GM18873 (cell line): ENCODE measurements around the gene TRIM41.
"Not testable (repeated sequence)": the region's sequence is repeated elsewhere in the genome, so short reads cannot be mapped to it uniquely, and the experiment has no call there.

Experiments
- ATAC-seq: cut with Tn5 transposase; IDR thresholded peaks from one replicate; pipeline ENCODE4 v1.9.1; 2021; ENCODE audit warnings: mild to moderate bottlenecking, moderate library complexity, moderate number of reproducible peaks; ENCODE audit not compliant: unreplicated experiment, low FRiP score

Gene TRIM41

DNA sequence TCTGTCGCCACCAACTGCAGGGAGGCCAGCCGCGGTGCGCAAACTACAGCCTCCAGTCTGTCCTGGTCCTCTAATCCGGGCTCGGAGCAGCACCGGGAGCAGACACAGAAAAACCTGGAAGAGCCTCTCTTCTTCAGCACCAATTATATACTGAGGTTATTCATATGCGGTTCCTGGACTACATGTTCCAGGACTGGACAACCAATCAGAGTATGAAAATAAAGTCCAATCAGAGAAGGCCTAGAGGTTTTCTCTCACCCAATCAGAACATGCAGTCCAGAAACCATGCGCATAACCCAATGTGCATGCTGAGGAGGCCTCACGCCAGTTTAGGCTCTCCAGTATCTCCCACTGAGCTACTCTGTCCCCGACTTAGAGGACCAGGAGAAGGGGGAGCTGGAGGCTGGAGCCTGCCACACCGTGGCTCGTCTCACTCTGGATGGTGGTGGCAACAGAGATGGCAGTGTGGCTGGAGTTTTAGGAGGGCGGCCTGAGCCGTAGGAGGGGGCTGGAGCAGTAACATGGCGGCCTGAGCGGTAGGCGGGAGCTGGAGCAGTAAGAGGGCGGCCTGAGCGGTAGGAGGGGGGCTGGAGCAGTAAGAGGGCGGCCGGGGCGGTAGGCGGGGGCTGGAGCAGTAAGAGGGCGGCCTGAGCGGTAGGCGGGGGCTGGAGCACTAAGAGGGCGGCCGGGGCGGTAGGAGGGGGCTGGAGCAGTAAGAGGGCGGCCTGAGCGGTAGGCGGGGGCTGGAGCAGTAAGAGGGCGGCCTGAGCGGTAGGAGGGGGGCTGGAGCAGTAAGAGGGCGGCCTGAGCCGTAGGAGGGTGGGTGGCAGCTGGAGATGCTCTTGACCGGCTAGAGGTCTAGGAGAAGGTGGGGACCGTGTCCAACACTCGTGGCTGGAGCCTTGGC lies 58.2 kb downstream of the TRIM41 start:
- no peak for ATAC-seq

DNA sequence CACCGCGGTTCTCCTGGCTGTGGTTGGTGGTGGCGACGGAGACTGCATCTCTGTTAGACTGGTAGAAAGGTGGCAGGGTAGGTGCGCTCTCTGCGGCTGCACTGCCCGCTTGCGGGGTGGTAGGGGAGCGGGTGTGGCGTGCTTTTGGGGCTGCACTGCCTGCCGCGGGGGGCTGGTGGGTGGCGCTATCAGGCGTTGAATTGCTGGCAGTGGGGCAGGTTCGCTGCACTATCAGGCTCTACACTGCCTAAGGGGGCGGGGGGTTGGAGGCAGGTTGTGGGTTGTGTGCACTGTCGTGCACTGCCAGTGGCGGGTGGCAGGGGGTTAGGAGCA lies 58.9 kb downstream of the TRIM41 start:
- ATAC-seq: no peak

DNA sequence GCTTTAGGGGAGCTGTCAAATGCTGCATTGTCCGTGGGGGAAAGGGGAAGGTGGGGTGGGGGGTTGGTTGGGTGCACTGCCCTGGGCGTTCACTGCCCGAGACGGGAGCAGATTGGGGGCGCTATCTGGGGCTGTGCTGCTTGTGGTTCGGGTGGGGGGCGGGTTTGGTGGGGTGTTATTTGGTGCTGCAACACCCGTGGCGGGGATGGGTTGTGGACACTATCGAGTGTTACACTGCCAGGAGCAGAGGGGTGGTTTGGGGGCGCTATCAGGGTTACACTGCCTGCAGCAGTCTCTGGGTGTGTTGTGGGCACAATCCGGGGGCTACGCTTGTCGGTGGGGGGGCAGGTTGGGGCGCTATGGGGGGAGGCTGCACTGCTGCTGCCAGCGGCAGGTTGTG lies 59.3 kb downstream of the TRIM41 start:
- not testable (repeated sequence) for ATAC-seq

DNA sequence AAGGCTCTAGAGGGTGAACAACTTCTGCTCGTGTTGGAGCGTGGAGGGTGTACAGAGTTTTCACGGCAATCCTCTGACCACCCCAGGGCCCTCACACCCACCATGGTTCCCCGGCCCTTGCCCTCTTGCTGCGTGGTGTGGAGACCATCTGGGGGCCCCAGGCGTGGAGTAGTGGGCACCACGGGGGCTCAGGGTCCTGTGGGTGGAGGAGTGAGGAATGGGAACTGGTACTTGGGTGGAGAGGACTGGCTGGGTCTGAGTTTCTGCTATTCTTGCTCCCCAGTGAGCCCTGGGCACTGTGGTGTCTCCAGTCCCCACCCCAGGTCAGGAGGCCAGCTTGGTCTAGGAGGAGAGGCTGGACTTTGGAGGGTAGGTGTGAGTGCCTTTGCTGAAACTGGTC lies 59.8 kb downstream of the TRIM41 start:
- no peak for ATAC-seq

DNA sequence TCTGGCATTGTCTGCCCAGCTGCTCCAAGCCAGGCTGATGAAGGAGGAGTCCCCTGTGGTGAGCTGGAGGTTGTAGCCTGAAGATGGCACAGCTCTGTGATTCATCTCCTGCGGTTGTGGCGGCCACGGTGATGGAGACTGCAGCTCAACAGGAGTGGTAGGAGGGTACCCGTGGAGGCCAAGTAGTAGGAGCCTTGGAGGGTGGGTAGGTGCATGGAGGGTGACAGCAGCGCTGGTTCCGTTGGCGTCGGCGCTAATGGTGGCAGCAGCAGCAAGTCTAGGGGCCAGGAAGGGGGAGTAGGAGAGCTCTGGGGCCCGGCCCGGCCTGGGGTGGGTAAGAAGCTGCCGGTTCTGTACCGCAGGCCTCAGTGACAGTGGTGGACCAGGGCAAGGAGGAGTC lies 60.3 kb downstream of the TRIM41 start:
- ATAC-seq: no peak

DNA sequence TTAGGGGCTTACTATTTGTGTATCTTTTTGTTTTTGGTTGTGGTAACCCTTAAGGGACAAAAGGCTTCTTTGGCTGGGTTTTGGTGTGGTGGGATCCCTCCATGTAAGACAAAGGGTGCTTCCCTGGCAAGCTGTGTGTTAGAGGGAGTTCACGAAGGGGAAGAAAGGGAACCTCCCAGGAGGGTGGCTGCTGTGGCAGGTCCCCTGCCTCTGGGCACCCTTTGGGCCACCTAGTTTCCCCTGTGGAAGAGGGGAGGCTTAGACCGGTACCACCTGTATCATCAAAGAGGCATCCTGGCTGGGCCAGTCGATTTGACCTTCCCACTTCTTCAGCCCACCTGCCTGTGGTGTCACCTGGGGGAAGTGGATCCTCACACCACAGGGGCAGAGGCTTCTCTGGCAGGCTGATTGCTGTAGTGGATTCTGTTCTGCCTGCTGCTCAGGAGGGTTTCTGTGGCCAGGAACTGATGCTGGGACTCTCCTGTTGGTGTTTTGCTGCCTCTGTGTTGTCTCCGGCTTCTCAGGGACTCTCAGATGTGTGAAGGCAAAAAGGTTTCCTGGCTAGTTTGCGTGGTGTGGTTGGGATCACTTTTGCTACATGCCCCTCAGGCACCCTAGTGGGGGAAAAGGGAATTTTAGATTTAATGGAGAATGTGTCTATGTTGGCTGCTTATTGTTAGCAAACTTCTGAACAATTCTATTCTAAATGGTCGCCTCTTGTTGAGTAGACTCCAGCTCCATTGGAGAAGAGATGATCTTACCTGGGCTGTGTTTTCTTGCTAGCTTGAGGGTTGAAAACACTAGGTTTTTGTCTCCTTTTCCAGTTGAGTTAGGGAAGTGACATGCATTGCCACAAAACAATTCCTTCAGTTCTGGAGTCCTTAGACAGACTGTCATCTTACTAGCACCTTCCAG lies 61.0 kb downstream of the TRIM41 start:
- ATAC-seq: not testable (repeated sequence)
